Endothelial cell of umbilical vein (primary cell): ENCODE results near the gene PTF1A. TPM values are rescaled to one million over a fixed set of nuclear protein-coding genes. Genes with fewer than 3 reads are reported as not detected.

Source experiments
- BruUV-seq: library from RNA; stranded (reverse); fragments of 400-500 nt; replicated peaks from 2 replicates; lab custom pipeline; 2021; lab: Mats Ljungman, UMichigan
- CTCF ChIA-PET: fragments of 300-600, 350-600 bp; sonication (Branson Sonifier 250); formaldehyde crosslinking; loops from one replicate; lab custom pipeline; 2021; ENCODE audit warnings: antibody characterized with exemption, inconsistent platforms; lab: Charles Lee
- POLR2A ChIA-PET: fragments of 300-600, 350-600 bp; sonication (Branson Sonifier 250); formaldehyde crosslinking; loops from one replicate; lab custom pipeline; 2021; ENCODE audit warnings: antibody characterized with exemption, inconsistent platforms; lab: Charles Lee
- DNase-seq: peaks from one replicate; pipeline ENCODE4 v3.0.0-alpha.2; 2011; ENCODE audit warnings: low read depth, low spot score
- FAIRE-seq: peaks from 2 replicates; lab custom pipeline; 2011; peaks lifted over from hg19 to GRCh38; lab: Jason Lieb, UNC
- H2AFZ ChIP-seq: 2 replicates; pipeline ENCODE4 v1.6.0; 2012; ENCODE audit warnings: low read depth, low read length, control low read depth, inconsistent platforms
- H3K27ac ChIP-seq: 2 replicates; pipeline ENCODE4 v1.5.1; 2011; ENCODE audit warnings: low read depth, mild to moderate bottlenecking, control low read depth, low read length, moderate library complexity; ENCODE audit not compliant: insufficient read depth
- H3K27me3 ChIP-seq, 2 experiments: 2 replicates each; pipeline versions ENCODE4 v1.6.0 to v1.6.1; 2011; ENCODE audit warnings: low read length in 2 of 2, mixed read lengths in 1 of 2; ENCODE audit not compliant: control insufficient read depth in 2 of 2, insufficient read depth in 2 of 2
- H3K36me3 ChIP-seq, 2 experiments: 2 replicates in 1 of 2; 3 replicates in 1 of 2; pipeline ENCODE4 v1.5.1; 2011; ENCODE audit warnings: low read length in 2 of 2, mild to moderate bottlenecking in 1 of 2, moderate library complexity in 1 of 2; ENCODE audit not compliant: control insufficient read depth in 2 of 2, insufficient read depth in 2 of 2; ENCODE audit errors: extremely low read depth in 1 of 2
- H3K4me1 ChIP-seq: 3 replicates; pipeline ENCODE4 v1.5.1; 2011; ENCODE audit warnings: mild to moderate bottlenecking, low read length; ENCODE audit not compliant: control insufficient read depth, insufficient read depth; ENCODE audit errors: extremely low read depth
- H3K4me2 ChIP-seq: 2 replicates; pipeline ENCODE4 v1.6.1; 2011; ENCODE audit warnings: low read length, control low read depth, mixed read lengths; ENCODE audit not compliant: insufficient read depth
- H3K4me3 ChIP-seq, 3 experiments: fragments of 200-600 bp in 1 of 3; sonication (generic), shearing (Covaris generic) in 1 of 3; replicated peaks in 1 of 3; 2 replicates each; pipeline ENCODE4 v1.5.1; 2011 to 2016; ENCODE audit warnings: control low read depth in 3 of 3, low read length in 3 of 3, mild to moderate bottlenecking in 2 of 3, inconsistent platforms in 1 of 3, low read depth in 1 of 3, moderate library complexity in 1 of 3; ENCODE audit not compliant: insufficient read depth in 1 of 3
- H3K79me2 ChIP-seq: 2 replicates; pipeline ENCODE4 v1.6.0; 2012; ENCODE audit warnings: low read length, inconsistent platforms; ENCODE audit not compliant: control insufficient read depth, insufficient read depth
- H3K9ac ChIP-seq: replicated peaks from 2 replicates; pipeline ENCODE3; 2011; ENCODE audit warnings: low read length, control low read depth; ENCODE audit not compliant: insufficient read depth; ENCODE audit errors: extremely low read depth
- H3K9me1 ChIP-seq: replicated peaks from 3 replicates; pipeline ENCODE4 v1.6.0; 2011; ENCODE audit warnings: mild to moderate bottlenecking, low read length; ENCODE audit not compliant: control insufficient read depth, insufficient read depth; ENCODE audit errors: extremely low read depth
- H3K9me3 ChIP-seq: replicated peaks from 2 replicates; pipeline ENCODE4 v1.5.1; 2012; ENCODE audit warnings: low read length, inconsistent platforms; ENCODE audit not compliant: control insufficient read depth, insufficient read depth
- H4K20me1 ChIP-seq: replicated peaks from 2 replicates; pipeline ENCODE3; 2011; ENCODE audit warnings: mild to moderate bottlenecking, low read length; ENCODE audit not compliant: control insufficient read depth, insufficient read depth; ENCODE audit errors: extremely low read depth
- EZH2 ChIP-seq: IDR thresholded peaks from 2 replicates; pipeline ENCODE4 v1.6.1; 2012; ENCODE audit warnings: borderline replicate concordance, low read depth, mild to moderate bottlenecking, moderate library complexity, low read length, inconsistent platforms; ENCODE audit not compliant: severe bottlenecking
- FOS ChIP-seq: IDR thresholded peaks from 2 replicates; pipeline ENCODE4 v1.6.1; 2011; ENCODE audit warnings: mild to moderate bottlenecking, low read length, moderate library complexity, borderline replicate concordance; ENCODE audit not compliant: insufficient read depth
- GATA2 ChIP-seq: IDR thresholded peaks from 2 replicates; pipeline ENCODE4 v1.7.0; 2011; ENCODE audit warnings: low read depth, mild to moderate bottlenecking, moderate library complexity, mixed read lengths, low read length; ENCODE audit not compliant: insufficient read length, insufficient read depth
- JUN ChIP-seq: IDR thresholded peaks from 2 replicates; pipeline ENCODE4 v1.6.1; 2011; ENCODE audit warnings: borderline replicate concordance, low read depth; ENCODE audit not compliant: insufficient read length, insufficient read depth
- MYC ChIP-seq: IDR thresholded peaks from one replicate; pipeline ENCODE4 v1.6.1; 2011; ENCODE audit warnings: mild to moderate bottlenecking, low read depth, low read length
- POLR2A ChIP-seq: IDR thresholded peaks from 2 replicates; pipeline ENCODE4 v1.6.1; 2012; ENCODE audit warnings: low read depth, mild to moderate bottlenecking, control low read depth, low read length
- POLR2AphosphoS5 ChIP-seq: IDR thresholded peaks from 2 replicates; pipeline ENCODE4 v1.6.1; 2012; ENCODE audit warnings: low read depth, mild to moderate bottlenecking, control low read depth, low read length, moderate library complexity; ENCODE audit not compliant: insufficient read depth
- dilution Hi-C: fragments of 300-500 bp; cut with MboI; formaldehyde crosslinking; loops from one replicate; pipeline ENCODE4 v1.15.0; 2019; ENCODE audit warnings: low sequenced_read_pairs; ENCODE audit not compliant: extremely low pct_ligation_motif_present
- intact Hi-C: fragments of 100-400 bp; cut with micrococcal nuclease; formaldehyde crosslinking; loops from one replicate; pipeline ENCODE4 v1.10.0; 2022
- polyA plus RNA-seq, 4 experiments: library from polyadenylated mRNA; depleted of rRNA in 3 of 4; stranded (reverse) in 3 of 4; unstranded in 1 of 4; fragments of >200 nt; gene quantifications; 2 replicates each; pipeline versions ENCODE4 v1.2.1 to v1.2.3, GENCODE V29; 2011 to 2012; ENCODE audit warnings: missing spikeins in 1 of 4
- total RNA-seq: library from RNA; stranded (reverse); gene quantifications from 2 replicates; pipeline ENCODE4 v1.2.3, GENCODE V29; 2021
- TF ChIP-seq, protein P1 (sequence below): IDR thresholded peaks from 2 replicates; pipeline ENCODE4 v1.6.1; 2011; ENCODE audit not compliant: insufficient read depth, insufficient read length
- TF ChIP-seq, protein P2 (sequence below), 2 donors: IDR thresholded peaks; 1 replicate in 1 of 2; 2 replicates in 1 of 2; pipeline ENCODE4 v1.5.1; 2011; ENCODE audit warnings: low read length in 2 of 2, mild to moderate bottlenecking in 2 of 2, moderate library complexity in 2 of 2, control low read depth in 1 of 2, inconsistent platforms in 1 of 2, low read depth in 1 of 2; ENCODE audit not compliant: insufficient read depth in 1 of 2; ENCODE audit errors: extremely low read depth in 1 of 2

Gene PTF1A
- total and polyA plus RNA-seq, 2 donors (not counting 3 experiments of a cell fraction or from before 2014, with no cell fraction given), result not detected

DNA sequence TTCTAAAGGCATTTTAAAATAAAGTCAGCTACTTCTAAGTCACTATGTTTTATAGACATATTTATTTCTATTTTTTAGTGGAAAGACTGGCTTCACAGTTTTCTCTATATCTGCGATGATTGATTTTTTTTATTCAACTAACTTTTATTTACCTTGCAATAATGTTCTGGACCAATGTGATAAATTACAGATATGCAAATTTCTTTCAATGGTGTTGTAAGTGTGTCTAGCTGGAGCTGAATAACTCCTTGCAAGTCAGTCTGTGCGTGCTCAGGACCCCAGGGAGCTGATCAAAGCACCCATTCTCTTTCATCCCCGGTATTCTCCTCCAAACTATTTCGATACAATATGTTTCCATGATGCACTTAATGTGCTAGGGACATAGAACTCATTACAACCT lies 9.7 kb downstream of the PTF1A start:
- H3K9ac ChIP-seq, result no peak overlapping the region
- POLR2A ChIA-PET, result no interaction called here
- peaks cover 52 to 65% of the 10 kb centered on the region in 2 experiments for H3K27me3 ChIP-seq
- BruUV-seq, result no TSS peak
- DNase-seq (no peak), FAIRE-seq (no peak)
- H2AFZ ChIP-seq, result no peak overlapping the region
- intact Hi-C loops, result no loop called here
- H3K36me3 ChIP-seq, result no peaks in the 10 kb centered on the region
- no peak for TF ChIP-seq FOS
- TF ChIP-seq JUN, result no peak
- TF ChIP-seq, protein P1, sequence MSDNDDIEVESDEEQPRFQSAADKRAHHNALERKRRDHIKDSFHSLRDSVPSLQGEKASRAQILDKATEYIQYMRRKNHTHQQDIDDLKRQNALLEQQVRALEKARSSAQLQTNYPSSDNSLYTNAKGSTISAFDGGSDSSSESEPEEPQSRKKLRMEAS, result no peak
- TF ChIP-seq GATA2, result no peak
- TF ChIP-seq, protein P2, sequence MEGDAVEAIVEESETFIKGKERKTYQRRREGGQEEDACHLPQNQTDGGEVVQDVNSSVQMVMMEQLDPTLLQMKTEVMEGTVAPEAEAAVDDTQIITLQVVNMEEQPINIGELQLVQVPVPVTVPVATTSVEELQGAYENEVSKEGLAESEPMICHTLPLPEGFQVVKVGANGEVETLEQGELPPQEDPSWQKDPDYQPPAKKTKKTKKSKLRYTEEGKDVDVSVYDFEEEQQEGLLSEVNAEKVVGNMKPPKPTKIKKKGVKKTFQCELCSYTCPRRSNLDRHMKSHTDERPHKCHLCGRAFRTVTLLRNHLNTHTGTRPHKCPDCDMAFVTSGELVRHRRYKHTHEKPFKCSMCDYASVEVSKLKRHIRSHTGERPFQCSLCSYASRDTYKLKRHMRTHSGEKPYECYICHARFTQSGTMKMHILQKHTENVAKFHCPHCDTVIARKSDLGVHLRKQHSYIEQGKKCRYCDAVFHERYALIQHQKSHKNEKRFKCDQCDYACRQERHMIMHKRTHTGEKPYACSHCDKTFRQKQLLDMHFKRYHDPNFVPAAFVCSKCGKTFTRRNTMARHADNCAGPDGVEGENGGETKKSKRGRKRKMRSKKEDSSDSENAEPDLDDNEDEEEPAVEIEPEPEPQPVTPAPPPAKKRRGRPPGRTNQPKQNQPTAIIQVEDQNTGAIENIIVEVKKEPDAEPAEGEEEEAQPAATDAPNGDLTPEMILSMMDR (IDR thresholded peaks at IDR 0.05; ENCODE audit: extremely low read depth in 1 of 2, insufficient read depth in 1 of 2, low read depth in 1 of 2, low read length in 2 of 2), result no peak
- TF ChIP-seq POLR2AphosphoS5, result no peak
- no peak for TF ChIP-seq EZH2
- TF ChIP-seq MYC, result no peak
- TF ChIP-seq POLR2A, result no peak
- no peaks in the 10 kb centered on the region for H3K79me2 ChIP-seq
- dilution Hi-C loops, result no loop called here
- no peaks in the 10 kb centered on the region for H4K20me1 ChIP-seq
- no peak overlapping the region for H3K4me3 ChIP-seq
- H3K9me3 ChIP-seq, result no peaks in the 10 kb centered on the region
- no peaks in the 10 kb centered on the region for H3K4me1 ChIP-seq
- CTCF ChIA-PET, result interaction anchor here (0.9 kb wide), 1 partner anchor 10 kb away, joined by 3 read pairs; the partner anchor contains the start of gene PTF1A
- H3K4me2 ChIP-seq, result no peak overlapping the region
- H3K9me1 ChIP-seq, result no peaks in the 10 kb centered on the region
- H3K27ac ChIP-seq, result no peak overlapping the region
